Naive thymus-derived CD4-positive, alpha-beta T cell (primary cell): ENCODE measurements around the gene ELOB. TPM values are rescaled to one million over a fixed set of nuclear protein-coding genes. Genes with fewer than 3 reads are reported as not detected.

Experiments used
- ATAC-seq: fragments of 150-1000 bp; cut with Tn5 transposase; 2 replicates; pipeline ENCODE4 v1.10.0; 2021; ENCODE audit warnings: mild to moderate bottlenecking, moderate library complexity
- CTCF ChIA-PET: fragments of 350-600 bp; sonication (Branson Sonifier 250); formaldehyde crosslinking; loops from one replicate; lab custom pipeline; 2021; ENCODE audit warnings: antibody characterized with exemption; lab: Charles Lee
- POLR2A ChIA-PET: fragments of 350-600 bp; sonication (Branson Sonifier 250); formaldehyde crosslinking; loops from one replicate; lab custom pipeline; 2021; ENCODE audit warnings: antibody characterized with exemption, inconsistent platforms; lab: Charles Lee
- DNase-seq, 9 donors: peaks; one replicate each; pipeline versions ENCODE4 v3.0.0 to v3.0.0-alpha.2; 2020 to 2022; ENCODE audit warnings: mixed read lengths in 1 of 9
- H3K27ac ChIP-seq: one replicate; pipeline ENCODE4 v1.7.0; 2013; ENCODE audit warnings: mild to moderate bottlenecking, low read depth, low read length, moderate library complexity
- H3K27me3 ChIP-seq, 2 donors: one replicate each; pipeline ENCODE4 v1.7.0; 2013; ENCODE audit warnings: low read length in 2 of 2, mild to moderate bottlenecking in 2 of 2, moderate library complexity in 2 of 2; ENCODE audit not compliant: control insufficient read depth in 2 of 2, insufficient read depth in 2 of 2
- H3K36me3 ChIP-seq, 3 experiments: 1 replicate in 2 of 3; 2 replicates in 1 of 3; pipeline ENCODE4 v1.7.0; 2013; ENCODE audit warnings: low read length in 3 of 3, mild to moderate bottlenecking in 3 of 3, moderate library complexity in 1 of 3; ENCODE audit not compliant: insufficient read depth in 3 of 3, control insufficient read depth in 2 of 3
- H3K4me1 ChIP-seq, 2 donors: one replicate each; pipeline ENCODE4 v1.7.0; 2013; ENCODE audit warnings: low read length in 2 of 2, mild to moderate bottlenecking in 2 of 2, moderate library complexity in 1 of 2; ENCODE audit not compliant: control insufficient read depth in 2 of 2, insufficient read depth in 2 of 2
- H3K4me3 ChIP-seq: 2 replicates; pipeline ENCODE4 v1.7.0; 2013; ENCODE audit warnings: mild to moderate bottlenecking, low read length
- H3K9me3 ChIP-seq, 3 experiments: 1 replicate in 2 of 3; 2 replicates in 1 of 3; pipeline ENCODE4 v1.7.0; 2013; ENCODE audit warnings: low read length in 3 of 3; ENCODE audit not compliant: control insufficient read depth in 2 of 3
- H3K27ac Mint-ChIP-seq, 9 donors: one replicate each; pipeline ENCODE4 v1.8.0; 2020 to 2022; ENCODE audit warnings: mixed read lengths in 9 of 9, mild to moderate bottlenecking in 8 of 9, moderate library complexity in 5 of 9, inconsistent platforms in 2 of 9
- H3K27me3 Mint-ChIP-seq, 5 donors: one replicate each; pipeline ENCODE4 v1.8.0; 2021 to 2022; ENCODE audit warnings: mixed read lengths in 5 of 5, mild to moderate bottlenecking in 1 of 5
- H3K36me3 Mint-ChIP-seq, 5 donors: one replicate each; pipeline ENCODE4 v1.8.0; 2020 to 2022; ENCODE audit warnings: mixed read lengths in 5 of 5, mild to moderate bottlenecking in 3 of 5, inconsistent platforms in 1 of 5
- H3K4me1 Mint-ChIP-seq, 7 donors: one replicate each; pipeline ENCODE4 v1.8.0; 2020 to 2022; ENCODE audit warnings: mixed read lengths in 7 of 7, mild to moderate bottlenecking in 3 of 7, inconsistent platforms in 1 of 7
- H3K4me3 Mint-ChIP-seq, 10 donors: one replicate each; pipeline ENCODE4 v1.8.0; 2020 to 2022; ENCODE audit warnings: mild to moderate bottlenecking in 10 of 10, mixed read lengths in 10 of 10, moderate library complexity in 6 of 10, inconsistent platforms in 2 of 10
- H3K9me3 Mint-ChIP-seq, 11 donors: one replicate each; pipeline ENCODE4 v1.8.0; 2020 to 2022; ENCODE audit warnings: mixed read lengths in 11 of 11, mild to moderate bottlenecking in 4 of 11, inconsistent platforms in 1 of 11, moderate library complexity in 1 of 11
- intact Hi-C, 2 donors: fragments of 100-400 bp; cut with micrococcal nuclease; formaldehyde crosslinking; loops; one replicate each; pipeline ENCODE4 v1.15.1; 2023
- polyA plus RNA-seq, 2 donors: library from polyadenylated mRNA; unstranded; fragments of 300-500 nt; fragmentation: Illumina TruSeq; gene quantifications; one replicate each; pipeline ENCODE4 v1.2.3, GENCODE V29; 2021
- total RNA-seq, 6 experiments: library from RNA in 5 of 6; stranded (reverse) in 5 of 6; gene quantifications; 1 replicate in 5 of 6; 2 replicates in 1 of 6; pipeline ENCODE4 v1.2.3 and lab custom pipeline; 2021 to 2026

ELOB gene
- total and polyA plus RNA-seq, 7 experiments from 2014 or later = 65.3 to 252 (median 127) TPM

DNA sequence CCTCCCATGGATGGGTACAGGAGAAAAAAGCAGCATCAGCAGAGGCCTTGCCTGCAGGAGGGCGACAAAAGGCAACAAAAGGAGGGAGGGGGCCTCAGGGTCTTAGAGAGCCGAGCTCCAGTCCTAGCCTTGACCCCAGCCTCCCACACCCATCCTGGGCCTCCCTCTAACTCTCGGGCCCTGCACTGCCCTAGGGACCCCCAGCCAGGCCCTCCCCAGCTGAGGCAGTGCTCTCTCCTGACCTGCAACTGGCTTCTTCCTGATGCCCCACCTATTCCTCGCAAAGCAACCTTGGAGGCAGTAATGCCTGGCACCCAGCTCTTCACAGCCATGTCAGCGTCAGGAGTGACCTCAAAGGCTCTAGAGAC is 39.9 kb downstream of the ELOB start:
- Histone ChIP-seq H3K36me3 (no peaks in the 10 kb centered on the region), H3K4me1 (no peaks in the 10 kb centered on the region), H3K27ac (no peak overlapping the region), H3K4me3 (no peak overlapping the region), H3K27me3 (no peaks in the 10 kb centered on the region), H3K9me3 (no peaks in the 10 kb centered on the region)
- intact Hi-C loops = no loop called here
- ChIA-PET POLR2A (no interaction called here), CTCF (interaction anchor here (0.6 kb wide), 1 partner anchor 899 kb away, joined by 3 read pairs; no protein-coding TSS in a partner anchor)
- Mint-ChIP-seq H3K36me3 (no peaks in the 10 kb centered on the region), H3K27me3 (peaks cover 0 to 3% (median 0%) of the 10 kb centered on the region in 5 donors), H3K4me3 (no peak overlapping the region), H3K27ac (no peak overlapping the region), H3K9me3 (no peaks in the 10 kb centered on the region), H3K4me1 (no peaks in the 10 kb centered on the region)
- DNase-seq (no peak), ATAC-seq (no peak)

DNA sequence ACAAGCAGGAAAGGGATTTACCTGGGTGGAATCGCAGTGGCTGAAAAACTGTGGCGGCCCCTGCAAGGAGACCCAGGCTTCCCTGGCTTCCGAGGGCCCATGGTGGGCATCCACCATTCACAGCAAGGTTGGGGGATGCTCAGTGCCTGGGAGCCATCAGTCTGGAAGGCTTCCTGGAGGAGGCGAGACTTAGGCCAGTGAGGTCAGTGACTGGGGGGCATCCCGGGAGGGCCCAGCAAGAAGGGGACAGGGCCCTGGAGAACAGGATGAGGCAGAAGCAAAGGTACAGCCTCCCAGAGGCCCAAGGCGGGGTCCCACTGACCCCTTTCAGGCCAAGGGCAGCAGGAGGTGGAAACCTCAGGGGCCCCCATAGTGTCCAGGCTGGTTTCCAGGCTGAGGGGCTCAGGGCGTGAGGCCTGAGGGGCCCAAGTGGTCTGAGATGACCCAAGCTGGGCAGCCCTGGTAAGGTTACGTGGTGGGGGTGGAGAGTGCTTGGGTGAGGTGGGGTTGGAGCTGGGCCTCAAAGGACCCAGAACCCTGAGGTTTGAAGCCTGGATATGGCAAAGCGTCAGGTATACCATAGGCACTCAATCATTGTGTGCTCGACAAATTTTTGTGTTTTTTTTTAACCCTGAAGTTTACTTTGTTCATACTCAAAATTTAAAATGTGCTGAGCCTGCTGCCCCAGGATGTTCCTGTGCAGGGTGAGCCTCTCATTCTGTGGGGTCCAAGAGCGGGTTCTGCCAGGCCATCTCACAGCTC is 40.4 kb downstream of the ELOB start:
- H3K27me3 Mint-ChIP-seq = peaks cover 0 to 3% (median 0%) of the 10 kb centered on the region in 5 donors
- no peaks in the 10 kb centered on the region for H3K4me1 Mint-ChIP-seq
- ATAC-seq (no peak), DNase-seq (no peak)
- no peaks in the 10 kb centered on the region for H3K27me3 ChIP-seq
- H3K27ac Mint-ChIP-seq = no peak overlapping the region
- ChIA-PET POLR2A (interaction anchor here (0.6 kb wide), 1 partner anchor 48 kb away, joined by 4 read pairs; no protein-coding TSS in a partner anchor), CTCF (no interaction called here)
- H3K4me1 ChIP-seq = no peaks in the 10 kb centered on the region
- H3K36me3 ChIP-seq = no peaks in the 10 kb centered on the region
- H3K9me3 ChIP-seq = no peaks in the 10 kb centered on the region
- no peak overlapping the region for H3K4me3 Mint-ChIP-seq
- no peaks in the 10 kb centered on the region for H3K9me3 Mint-ChIP-seq
- intact Hi-C loops = no loop called here
- no peak overlapping the region for H3K4me3 ChIP-seq
- no peak overlapping the region for H3K27ac ChIP-seq
- no peaks in the 10 kb centered on the region for H3K36me3 Mint-ChIP-seq

DNA sequence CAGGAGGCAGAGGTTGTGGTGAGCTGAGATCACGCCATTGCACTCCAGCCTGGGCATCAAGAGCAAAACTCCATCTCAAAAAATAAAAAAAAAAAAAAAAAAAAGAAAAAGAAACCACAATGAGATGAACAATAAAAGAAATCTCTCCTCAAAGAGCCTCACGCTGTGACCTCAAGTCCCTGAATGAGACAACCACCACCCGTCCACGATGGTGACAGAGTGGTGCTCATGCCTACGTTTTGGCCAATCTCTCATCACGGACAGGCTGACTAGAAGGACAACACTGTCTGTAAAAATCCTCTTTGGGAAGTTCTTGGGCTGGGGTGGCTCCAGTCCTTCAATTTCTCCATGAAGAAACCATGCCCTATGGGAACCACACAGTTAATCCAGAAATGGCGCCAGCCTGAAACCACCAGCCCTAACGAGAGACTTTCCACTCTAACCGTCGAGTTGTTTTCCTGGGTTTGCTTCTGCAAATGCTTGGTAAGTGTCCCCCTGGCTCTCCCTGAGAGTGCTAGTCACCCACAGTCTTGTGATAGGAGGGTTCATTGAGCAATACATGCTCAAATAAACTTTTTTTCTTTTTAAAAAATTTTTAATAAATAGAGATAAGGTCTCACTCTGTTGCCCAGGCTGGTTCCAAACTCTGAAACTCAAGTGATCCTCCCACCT is 42.1 kb downstream of the ELOB start:
- no peaks in the 10 kb centered on the region for H3K9me3 Mint-ChIP-seq
- H3K27ac Mint-ChIP-seq = no peak overlapping the region
- CTCF ChIA-PET = no interaction called here
- Histone ChIP-seq H3K36me3 (no peaks in the 10 kb centered on the region), H3K27ac (no peak overlapping the region), H3K4me3 (no peak overlapping the region), H3K27me3 (no peaks in the 10 kb centered on the region), H3K4me1 (no peaks in the 10 kb centered on the region), H3K9me3 (no peaks in the 10 kb centered on the region)
- H3K4me1 Mint-ChIP-seq = no peaks in the 10 kb centered on the region
- H3K27me3 Mint-ChIP-seq = peaks cover 0 to 3% (median 0%) of the 10 kb centered on the region in 5 donors
- no peaks in the 10 kb centered on the region for H3K36me3 Mint-ChIP-seq
- no peak for ATAC-seq
- POLR2A ChIA-PET = no interaction called here
- no peak for DNase-seq
- H3K4me3 Mint-ChIP-seq = no peak overlapping the region
- intact Hi-C loops = no loop called here

DNA sequence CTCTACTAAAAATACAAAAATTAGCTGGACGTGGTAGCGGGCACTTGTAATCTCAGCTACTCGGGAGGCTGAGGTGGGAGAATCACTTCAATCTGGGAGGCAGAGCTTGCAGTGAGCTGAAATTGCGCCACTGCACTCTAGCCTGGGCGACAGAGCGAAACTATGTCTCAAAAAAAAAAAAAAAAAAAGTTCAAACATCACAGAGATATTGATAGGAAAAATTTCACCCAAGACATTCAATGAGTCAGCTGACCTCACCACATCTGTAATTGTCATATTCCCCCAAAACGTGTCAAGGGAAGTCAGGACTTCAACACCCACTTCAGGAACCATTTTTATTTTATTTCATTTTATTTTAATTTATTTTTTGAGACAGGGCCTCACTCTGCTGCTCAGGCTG is 49.0 kb downstream of the ELOB start:
- ChIA-PET POLR2A (no interaction called here), CTCF (interaction anchor here (0.6 kb wide), 1 partner anchor 138 kb away, joined by 4 read pairs; no protein-coding TSS in a partner anchor)
- no peaks in the 10 kb centered on the region for H3K9me3 ChIP-seq
- H3K36me3 ChIP-seq = no peaks in the 10 kb centered on the region
- Mint-ChIP-seq H3K27me3 (peaks cover 9 to 14% (median 10%) of the 10 kb centered on the region in 5 donors), H3K4me1 (no peaks in the 10 kb centered on the region), H3K36me3 (no peaks in the 10 kb centered on the region), H3K27ac (no peak overlapping the region), H3K9me3 (peaks cover 0 to 3% (median 0%) of the 10 kb centered on the region in 11 donors), H3K4me3 (no peak overlapping the region)
- no peaks in the 10 kb centered on the region for H3K4me1 ChIP-seq
- intact Hi-C loops = no loop called here
- no peak for DNase-seq
- ATAC-seq = no peak
- H3K27ac ChIP-seq = no peak overlapping the region
- H3K4me3 ChIP-seq = no peak overlapping the region
- H3K27me3 ChIP-seq = no peaks in the 10 kb centered on the region

DNA sequence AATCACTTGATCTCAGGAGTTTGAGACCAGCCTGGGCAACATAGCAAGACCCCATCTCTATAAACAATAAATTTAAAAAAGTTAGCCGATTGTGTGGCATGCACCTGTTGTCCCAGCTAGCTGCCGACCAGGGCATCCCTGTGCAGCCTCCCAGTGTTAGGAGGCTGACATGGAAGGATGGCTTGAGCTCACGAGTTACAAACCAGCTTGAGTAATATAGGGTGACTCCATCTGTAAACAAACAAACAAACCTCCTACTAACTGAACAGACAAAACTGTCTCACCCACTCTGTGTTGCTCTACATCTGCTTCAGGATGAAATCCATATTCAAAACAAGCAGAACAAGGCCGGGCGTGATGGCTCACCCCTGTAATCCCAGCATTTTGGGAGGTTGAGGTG is 50.2 kb downstream of the ELOB start:
- no peaks in the 10 kb centered on the region for H3K36me3 Mint-ChIP-seq

DNA sequence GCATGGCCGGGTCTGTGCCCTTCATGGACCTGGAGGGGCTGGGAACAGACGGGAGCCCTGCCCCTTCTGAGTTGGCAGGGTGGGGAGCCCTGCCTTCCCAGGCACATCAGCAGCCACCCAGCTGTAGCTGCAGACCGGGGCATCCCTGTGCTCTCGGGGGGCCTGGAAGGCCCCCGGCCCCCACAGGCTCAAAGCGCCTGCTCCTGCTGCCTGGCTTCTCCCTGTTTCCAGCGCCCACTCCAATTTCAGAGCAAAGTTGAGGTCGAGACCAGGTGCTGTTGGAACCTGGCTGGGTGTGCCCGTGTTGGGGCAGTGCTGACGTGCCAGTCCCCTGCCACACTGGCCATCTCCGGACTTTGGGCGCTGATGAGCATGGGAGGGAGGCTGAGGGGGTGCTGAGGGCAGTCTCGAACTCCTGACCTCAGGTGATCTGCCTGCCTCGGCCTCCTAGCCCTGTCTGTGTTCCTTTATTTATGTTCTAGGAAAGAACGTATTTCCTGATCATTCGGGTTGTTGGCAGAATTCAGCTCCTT is 52.2 kb downstream of the ELOB start:
- H3K27ac Mint-ChIP-seq = no peak overlapping the region
- peaks cover 0 to 3% (median 0%) of the 10 kb centered on the region in 11 donors for H3K9me3 Mint-ChIP-seq
- peaks cover 0 to 5% (median 0%) of the 10 kb centered on the region in 7 donors for H3K4me1 Mint-ChIP-seq
- H3K36me3 Mint-ChIP-seq = no peaks in the 10 kb centered on the region
- Histone ChIP-seq H3K27me3 (no peaks in the 10 kb centered on the region), H3K9me3 (no peaks in the 10 kb centered on the region), H3K27ac (no peak overlapping the region), H3K36me3 (no peaks in the 10 kb centered on the region), H3K4me1 (no peaks in the 10 kb centered on the region), H3K4me3 (no peak overlapping the region)
- no peak overlapping the region for H3K4me3 Mint-ChIP-seq
- ChIA-PET CTCF (interaction anchor here (0.7 kb wide), 1 partner anchor 260 kb away, joined by 3 read pairs; no protein-coding TSS in a partner anchor), POLR2A (no interaction called here)
- H3K27me3 Mint-ChIP-seq = peaks cover 9 to 14% (median 10%) of the 10 kb centered on the region in 5 donors
- ATAC-seq = no peak
- DNase-seq = no peak
- intact Hi-C loops = no loop called here

More for the DNA sequence above, 50.2 kb downstream of the ELOB start:
- Histone ChIP-seq H3K27ac (no peak overlapping the region), H3K4me1 (no peaks in the 10 kb centered on the region), H3K9me3 (no peaks in the 10 kb centered on the region), H3K36me3 (no peaks in the 10 kb centered on the region), H3K4me3 (no peak overlapping the region), H3K27me3 (no peaks in the 10 kb centered on the region)
- H3K27me3 Mint-ChIP-seq = peaks cover 9 to 14% (median 10%) of the 10 kb centered on the region in 5 donors
- H3K27ac Mint-ChIP-seq = no peak overlapping the region
- intact Hi-C loops = no loop called here
- no peak for ATAC-seq
- H3K9me3 Mint-ChIP-seq = peaks cover 0 to 3% (median 0%) of the 10 kb centered on the region in 11 donors
- CTCF ChIA-PET = no interaction called here
- peaks cover 0 to 3% (median 0%) of the 10 kb centered on the region in 7 donors for H3K4me1 Mint-ChIP-seq
- no peak overlapping the region for H3K4me3 Mint-ChIP-seq
- POLR2A ChIA-PET = no interaction called here
- DNase-seq = no peak
